Measurements from ENCODE around the gene CEP19. TPM values are rescaled to one million over a fixed set of nuclear protein-coding genes. Genes with fewer than 3 reads are reported as not detected.
"Not testable (repeated sequence)": the region's sequence is repeated elsewhere in the genome, so short reads cannot be mapped to it uniquely, and the experiment has no call there.

The CEP19 gene
- total RNA-seq, 2 donors from 2014 or later, result 3.1 to 4.5 TPM

DNA sequence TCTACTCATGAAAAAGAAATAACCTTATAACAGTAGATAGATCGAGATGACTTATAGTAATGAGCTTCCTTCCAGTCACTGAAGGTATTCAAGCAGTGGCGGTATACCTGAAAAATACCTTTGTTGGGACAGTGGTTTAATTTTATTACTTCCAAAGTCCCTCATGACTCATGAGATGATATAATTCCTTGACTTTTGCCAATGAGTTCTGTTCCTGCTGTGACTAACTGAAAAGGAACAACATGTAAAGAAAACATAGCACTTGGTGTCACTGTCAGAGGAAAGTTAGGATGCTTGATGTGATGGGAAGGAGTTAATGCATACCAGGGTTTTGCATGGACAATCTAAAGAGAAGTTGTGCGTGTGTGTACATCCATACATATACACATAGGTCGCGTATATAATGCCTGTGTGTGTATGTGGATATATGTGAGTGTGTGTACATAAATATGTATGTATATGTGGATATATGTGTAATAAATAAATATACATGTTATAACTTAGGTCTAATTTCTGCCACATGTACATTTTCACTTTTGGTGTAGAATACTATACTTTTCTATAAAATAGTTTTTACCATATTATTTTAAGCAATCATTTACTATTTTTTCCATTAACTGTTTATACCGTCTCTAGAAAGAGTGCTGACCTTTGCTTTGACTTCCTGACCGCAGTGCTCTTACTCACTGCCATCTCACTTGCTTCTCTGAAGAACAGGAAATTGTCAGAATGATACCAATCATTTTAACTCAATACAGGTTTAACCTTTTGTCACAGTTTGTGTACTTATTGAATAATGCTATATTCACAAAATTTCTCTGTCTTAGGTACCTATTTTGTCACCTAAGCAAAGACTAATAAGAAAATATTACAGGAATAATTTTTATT, 15.0 kb upstream of the CEP19 start:
- H3K36me3 Mint-ChIP-seq (ENCODE audit: low read depth), result peaks cover 33% of the 10 kb centered on the region
- no peaks in the 10 kb centered on the region for H3K9me3 Mint-ChIP-seq
- H3K4me3 ChIP-seq (ENCODE audit: low read length), result no peak overlapping the region
- WGBS, 2 experiments (ENCODE audit: insufficient coverage in 1 of 2, insufficient read length in 1 of 2), result 85 to 94% methylated on average over 3 to 5 of the region's 7 CpGs
- H3K27me3 ChIP-seq (ENCODE audit: control insufficient read depth, insufficient read depth, low read length, poor library complexity, severe bottlenecking), result no peaks in the 10 kb centered on the region
- H3K27ac Mint-ChIP-seq, result no peak overlapping the region
- H3K9me3 ChIP-seq (ENCODE audit: control insufficient read depth, low read length), result no peaks in the 10 kb centered on the region
- no peak overlapping the region for H3K27ac ChIP-seq (ENCODE audit: low read depth, low read length)
- H3K36me3 ChIP-seq (ENCODE audit: control insufficient read depth, insufficient read depth, low read length), result peaks cover 37% of the 10 kb centered on the region
- H3K4me1 Mint-ChIP-seq, result no peaks in the 10 kb centered on the region
- TF ChIP-seq, protein P1, sequence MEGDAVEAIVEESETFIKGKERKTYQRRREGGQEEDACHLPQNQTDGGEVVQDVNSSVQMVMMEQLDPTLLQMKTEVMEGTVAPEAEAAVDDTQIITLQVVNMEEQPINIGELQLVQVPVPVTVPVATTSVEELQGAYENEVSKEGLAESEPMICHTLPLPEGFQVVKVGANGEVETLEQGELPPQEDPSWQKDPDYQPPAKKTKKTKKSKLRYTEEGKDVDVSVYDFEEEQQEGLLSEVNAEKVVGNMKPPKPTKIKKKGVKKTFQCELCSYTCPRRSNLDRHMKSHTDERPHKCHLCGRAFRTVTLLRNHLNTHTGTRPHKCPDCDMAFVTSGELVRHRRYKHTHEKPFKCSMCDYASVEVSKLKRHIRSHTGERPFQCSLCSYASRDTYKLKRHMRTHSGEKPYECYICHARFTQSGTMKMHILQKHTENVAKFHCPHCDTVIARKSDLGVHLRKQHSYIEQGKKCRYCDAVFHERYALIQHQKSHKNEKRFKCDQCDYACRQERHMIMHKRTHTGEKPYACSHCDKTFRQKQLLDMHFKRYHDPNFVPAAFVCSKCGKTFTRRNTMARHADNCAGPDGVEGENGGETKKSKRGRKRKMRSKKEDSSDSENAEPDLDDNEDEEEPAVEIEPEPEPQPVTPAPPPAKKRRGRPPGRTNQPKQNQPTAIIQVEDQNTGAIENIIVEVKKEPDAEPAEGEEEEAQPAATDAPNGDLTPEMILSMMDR (conservative IDR thresholded peaks at IDR 0.05), result no peak
- H3K27me3 Mint-ChIP-seq (ENCODE audit: insufficient read depth), result no peaks in the 10 kb centered on the region
- H3K4me1 ChIP-seq (ENCODE audit: control insufficient read depth, insufficient read depth, low read length), result no peaks in the 10 kb centered on the region
- DNase-seq, result no peak
- H3K9ac ChIP-seq (ENCODE audit: extremely low read depth, low read length, poor library complexity, severe bottlenecking), result no peak overlapping the region
- no peak overlapping the region for H3K4me3 Mint-ChIP-seq

DNA sequence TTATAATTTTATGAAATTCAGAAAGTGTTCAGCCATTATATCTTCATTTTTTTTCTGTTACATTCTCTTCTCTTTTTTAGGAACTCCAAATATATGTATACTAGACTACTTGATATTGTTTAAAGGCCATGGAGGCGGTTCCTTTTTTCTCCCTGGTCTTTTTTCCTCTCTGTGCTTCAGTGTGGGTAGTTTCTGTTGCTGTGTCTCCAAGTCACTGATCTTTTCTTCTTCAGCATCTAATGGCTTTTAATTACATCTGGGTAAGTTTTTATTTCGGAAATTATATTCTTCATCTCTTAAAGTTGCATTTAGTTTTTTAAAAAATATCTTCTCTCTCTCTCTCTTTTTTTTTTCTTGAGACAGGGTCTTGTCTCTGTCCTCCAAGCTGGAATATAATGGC, 9.0 kb upstream of the CEP19 start:
- Histone ChIP-seq H3K27ac (ENCODE audit: low read depth, low read length) (no peak overlapping the region), H3K4me3 (ENCODE audit: low read length) (no peak overlapping the region), H3K9ac (ENCODE audit: extremely low read depth, low read length, poor library complexity, severe bottlenecking) (no peak overlapping the region), H3K9me3 (ENCODE audit: control insufficient read depth, low read length) (peaks cover 14% of the 10 kb centered on the region), H3K27me3 (ENCODE audit: control insufficient read depth, insufficient read depth, low read length, poor library complexity, severe bottlenecking) (no peaks in the 10 kb centered on the region), H3K4me1 (ENCODE audit: control insufficient read depth, insufficient read depth, low read length) (no peaks in the 10 kb centered on the region), H3K36me3 (ENCODE audit: control insufficient read depth, insufficient read depth, low read length) (peaks cover 40% of the 10 kb centered on the region)
- no peak for DNase-seq
- H3K27ac Mint-ChIP-seq, result no peak overlapping the region
- WGBS, 2 experiments (ENCODE audit: insufficient coverage in 1 of 2, insufficient read length in 1 of 2), result no CpG with 5 or more reads among the region's 2 CpGs
- TF ChIP-seq, protein P1 (conservative IDR thresholded peaks at IDR 0.05), result no peak
- H3K36me3 Mint-ChIP-seq (ENCODE audit: low read depth), result peaks cover 45% of the 10 kb centered on the region
- H3K27me3 Mint-ChIP-seq (ENCODE audit: insufficient read depth), result no peaks in the 10 kb centered on the region
- no peak overlapping the region for H3K4me3 Mint-ChIP-seq
- H3K4me1 Mint-ChIP-seq, result no peaks in the 10 kb centered on the region
- peaks cover 14% of the 10 kb centered on the region for H3K9me3 Mint-ChIP-seq

DNA sequence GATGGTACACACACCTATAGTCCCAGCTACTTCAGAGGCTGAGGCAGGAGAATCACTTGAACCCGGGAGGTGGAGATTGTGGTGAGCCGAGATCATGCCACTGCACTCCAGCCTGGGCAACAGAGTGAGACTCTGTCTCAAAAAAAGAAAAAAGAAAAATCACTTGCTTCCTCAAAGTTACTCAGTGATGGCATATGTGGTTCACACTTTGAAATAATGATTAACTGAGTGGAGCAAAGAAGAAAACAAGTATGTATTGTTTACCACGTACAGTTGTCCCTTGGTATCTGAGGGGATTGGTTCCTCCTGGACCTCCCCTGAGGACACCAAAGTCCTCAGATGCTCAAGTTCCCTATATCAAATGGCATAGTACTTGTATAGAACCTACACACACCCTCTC, 5.1 kb upstream of the CEP19 start:
- Mint-ChIP-seq H3K36me3 (ENCODE audit: low read depth) (peaks cover 33% of the 10 kb centered on the region), H3K9me3 (peaks cover 14% of the 10 kb centered on the region)
- not testable (repeated sequence) for H3K9ac ChIP-seq (ENCODE audit: extremely low read depth, low read length, poor library complexity, severe bottlenecking); H3K4me1 ChIP-seq (ENCODE audit: control insufficient read depth, insufficient read depth, low read length); H3K27ac ChIP-seq (ENCODE audit: low read depth, low read length); H3K27me3 ChIP-seq (ENCODE audit: control insufficient read depth, insufficient read depth, low read length, poor library complexity, severe bottlenecking); H3K4me3 ChIP-seq (ENCODE audit: low read length); H3K4me1 Mint-ChIP-seq; H3K27me3 Mint-ChIP-seq (ENCODE audit: insufficient read depth); H3K4me3 Mint-ChIP-seq; DNase-seq; H3K27ac Mint-ChIP-seq
- Histone ChIP-seq H3K9me3 (ENCODE audit: control insufficient read depth, low read length) (peaks cover 14% of the 10 kb centered on the region), H3K36me3 (ENCODE audit: control insufficient read depth, insufficient read depth, low read length) (peaks cover 21% of the 10 kb centered on the region)
- WGBS, 2 experiments (ENCODE audit: insufficient coverage in 1 of 2, insufficient read length in 1 of 2), result 97 to 100% methylated on average over 1 to 3 of the region's 3 CpGs
